Stimulated activated effector memory CD8-positive, alpha-beta T cell treated with anti-CD3 and anti-CD28 coated beads, Interleukin-12 subunit alpha, Interleukin-12 subunit beta, amount 100 ng/mL, for 72 hours (primary cell): ENCODE measurements around the gene ADAMTS14.
"Not testable (repeated sequence)": the region's sequence is repeated elsewhere in the genome, so short reads cannot be mapped to it uniquely, and the experiment has no call there.

ENCODE experiments used
- ATAC-seq: fragments of 150-1000 bp; cut with Tn5 transposase; 2 replicates; pipeline ENCODE4 v1.10.0; 2021
- DNase-seq, 2 donors: peaks; one replicate each; pipeline ENCODE4 v3.0.0; 2021 to 2022; ENCODE audit warnings: low spot score in 2 of 2
- H3K27ac Mint-ChIP-seq: one replicate; pipeline ENCODE4 v1.8.0; 2022; ENCODE audit warnings: mild to moderate bottlenecking, mixed read lengths
- H3K36me3 Mint-ChIP-seq: one replicate; pipeline ENCODE4 v1.8.0; 2022; ENCODE audit warnings: mild to moderate bottlenecking, mixed read lengths
- H3K4me1 Mint-ChIP-seq: one replicate; pipeline ENCODE4 v1.8.0; 2022; ENCODE audit warnings: mixed read lengths
- H3K4me3 Mint-ChIP-seq: one replicate; pipeline ENCODE4 v1.8.0; 2022; ENCODE audit warnings: mild to moderate bottlenecking, mixed read lengths
- H3K9me3 Mint-ChIP-seq: one replicate; pipeline ENCODE4 v1.8.0; 2022; ENCODE audit warnings: mixed read lengths

ADAMTS14 gene

DNA sequence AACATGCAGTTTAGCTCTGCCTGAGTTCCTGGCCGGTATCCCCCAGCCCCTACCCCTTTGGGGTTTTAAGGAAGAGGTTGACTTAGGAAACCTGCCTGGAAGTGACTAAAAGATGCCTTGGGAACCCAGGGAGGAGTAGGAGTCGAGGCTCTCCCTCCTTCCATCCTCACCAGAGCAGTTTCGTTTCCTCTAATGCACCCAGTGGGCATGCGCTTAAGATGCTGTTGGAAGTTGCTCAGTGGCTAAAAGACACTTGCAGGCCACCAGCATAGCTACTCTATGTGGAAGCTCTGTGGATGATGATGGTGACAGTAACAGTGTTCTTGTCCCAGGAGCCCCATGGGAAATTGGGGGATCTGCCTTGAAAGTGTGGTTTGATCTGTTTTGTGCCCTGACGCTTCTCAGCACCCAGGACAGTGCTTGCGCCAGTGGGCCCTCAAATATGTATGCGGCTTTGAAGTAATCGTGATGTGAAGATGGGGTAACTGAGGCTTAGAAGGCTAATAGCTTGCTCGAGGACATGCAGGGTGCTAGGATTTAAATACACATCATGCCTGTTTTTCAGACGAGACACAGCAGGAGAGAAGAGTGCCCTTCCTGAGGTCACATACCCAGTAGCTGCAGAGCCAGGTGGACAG lies 80.8 kb downstream of the ADAMTS14 start:
- H3K4me3 Mint-ChIP-seq, result no peak overlapping the region
- no peak for DNase-seq
- H3K36me3 Mint-ChIP-seq, result no peaks in the 10 kb centered on the region
- H3K9me3 Mint-ChIP-seq, result no peaks in the 10 kb centered on the region
- no peak for ATAC-seq
- no peak overlapping the region for H3K27ac Mint-ChIP-seq
- H3K4me1 Mint-ChIP-seq, result no peaks in the 10 kb centered on the region

DNA sequence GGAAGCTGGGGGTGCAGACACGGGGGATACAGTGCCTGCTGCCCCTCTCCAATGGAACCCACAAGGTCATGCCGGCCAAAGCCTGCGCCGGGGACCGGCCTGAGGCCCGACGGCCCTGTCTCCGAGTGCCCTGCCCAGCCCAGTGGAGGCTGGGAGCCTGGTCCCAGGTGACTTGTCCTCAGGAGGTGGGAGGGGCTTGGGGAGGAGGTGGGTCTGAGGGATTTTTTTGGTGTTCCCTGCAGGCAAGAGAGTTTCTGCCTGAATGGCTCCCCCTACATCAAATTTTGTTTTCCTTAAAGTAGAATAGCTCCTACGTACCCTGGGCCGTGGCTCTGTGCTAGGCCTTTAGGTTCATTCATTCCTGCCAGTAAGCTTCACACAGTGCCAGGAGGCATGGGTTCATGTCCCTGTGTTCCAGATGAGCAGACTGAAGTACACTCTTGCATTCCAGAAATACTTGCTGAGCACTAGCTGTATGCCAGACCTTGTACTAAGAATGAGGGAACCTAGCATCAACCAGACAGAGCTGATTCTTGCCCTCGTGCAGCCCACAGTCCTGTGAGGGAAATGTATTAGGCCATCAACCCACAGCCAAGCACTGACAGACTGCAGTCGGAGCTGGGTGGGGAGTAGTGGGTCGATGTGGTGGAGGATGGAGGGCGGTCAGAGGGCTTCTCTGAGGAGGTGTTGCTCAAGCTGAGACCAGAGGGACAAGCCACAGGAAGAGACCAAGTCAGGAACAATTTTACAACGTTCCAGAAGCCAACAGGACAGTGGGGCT lies 81.7 kb downstream of the ADAMTS14 start:
- Mint-ChIP-seq H3K4me3 (no peak overlapping the region), H3K9me3 (no peaks in the 10 kb centered on the region), H3K36me3 (no peaks in the 10 kb centered on the region), H3K4me1 (peaks cover 6% of the 10 kb centered on the region), H3K27ac (peak overlapping the region; percentile 27)
- DNase-seq (no peak), ATAC-seq (no peak)

DNA sequence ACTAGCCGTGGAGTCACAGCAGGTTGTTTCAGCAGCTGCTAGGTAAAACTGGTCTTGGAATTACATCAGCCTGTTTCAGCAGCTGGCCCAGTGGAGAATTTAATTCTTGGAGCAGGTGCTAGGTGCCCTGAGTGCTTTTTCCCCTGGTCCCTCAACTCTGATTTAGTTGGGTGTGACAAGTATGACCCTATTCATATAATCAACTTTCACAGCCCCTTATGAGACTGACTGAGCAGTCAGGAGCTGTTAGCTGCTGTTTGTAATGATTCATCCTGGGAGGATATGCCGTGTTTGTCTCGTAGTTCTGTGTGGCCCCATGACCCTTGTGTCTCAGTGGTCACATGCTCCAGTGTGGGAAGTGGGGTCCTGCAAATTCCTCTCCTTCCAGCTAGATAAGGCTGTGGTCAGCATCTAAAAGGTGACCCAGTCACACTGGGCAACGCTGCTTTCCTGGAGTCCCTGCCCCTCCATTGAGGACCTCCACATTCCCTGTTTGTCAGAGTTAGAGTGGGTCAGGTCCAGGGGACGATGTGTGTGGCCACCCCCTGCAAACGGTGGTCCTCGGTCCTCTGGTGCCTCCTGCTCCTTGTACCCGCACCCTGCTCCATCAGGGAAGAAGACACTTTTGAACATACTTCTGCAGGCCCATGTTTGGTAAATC lies 84.5 kb downstream of the ADAMTS14 start:
- DNase-seq, result no peak
- peak overlapping the region; percentile 14 for H3K27ac Mint-ChIP-seq
- H3K9me3 Mint-ChIP-seq, result no peaks in the 10 kb centered on the region
- no peaks in the 10 kb centered on the region for H3K36me3 Mint-ChIP-seq
- peaks cover 10% of the 10 kb centered on the region for H3K4me1 Mint-ChIP-seq
- peak; percentile 62 for ATAC-seq
- no peak overlapping the region for H3K4me3 Mint-ChIP-seq

DNA sequence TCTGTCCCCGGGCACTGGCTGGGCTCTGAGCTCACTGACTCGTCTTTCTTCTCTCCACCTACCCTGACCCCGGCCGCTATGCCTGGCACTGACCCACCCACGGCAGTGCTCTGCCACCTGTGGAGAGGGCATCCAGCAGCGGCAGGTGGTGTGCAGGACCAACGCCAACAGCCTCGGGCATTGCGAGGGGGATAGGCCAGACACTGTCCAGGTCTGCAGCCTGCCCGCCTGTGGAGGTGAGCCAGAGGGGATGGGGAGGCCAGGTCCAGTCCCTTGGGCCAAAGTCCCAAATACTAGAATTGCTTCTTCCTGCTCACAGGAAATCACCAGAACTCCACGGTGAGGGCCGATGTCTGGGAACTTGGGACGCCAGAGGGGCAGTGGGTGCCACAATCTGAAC lies 85.5 kb downstream of the ADAMTS14 start:
- Mint-ChIP-seq H3K36me3 (no peaks in the 10 kb centered on the region), H3K27ac (no peak overlapping the region), H3K9me3 (no peaks in the 10 kb centered on the region), H3K4me3 (no peak overlapping the region), H3K4me1 (peaks cover 10% of the 10 kb centered on the region)
- ATAC-seq (no peak), DNase-seq (no peak)

DNA sequence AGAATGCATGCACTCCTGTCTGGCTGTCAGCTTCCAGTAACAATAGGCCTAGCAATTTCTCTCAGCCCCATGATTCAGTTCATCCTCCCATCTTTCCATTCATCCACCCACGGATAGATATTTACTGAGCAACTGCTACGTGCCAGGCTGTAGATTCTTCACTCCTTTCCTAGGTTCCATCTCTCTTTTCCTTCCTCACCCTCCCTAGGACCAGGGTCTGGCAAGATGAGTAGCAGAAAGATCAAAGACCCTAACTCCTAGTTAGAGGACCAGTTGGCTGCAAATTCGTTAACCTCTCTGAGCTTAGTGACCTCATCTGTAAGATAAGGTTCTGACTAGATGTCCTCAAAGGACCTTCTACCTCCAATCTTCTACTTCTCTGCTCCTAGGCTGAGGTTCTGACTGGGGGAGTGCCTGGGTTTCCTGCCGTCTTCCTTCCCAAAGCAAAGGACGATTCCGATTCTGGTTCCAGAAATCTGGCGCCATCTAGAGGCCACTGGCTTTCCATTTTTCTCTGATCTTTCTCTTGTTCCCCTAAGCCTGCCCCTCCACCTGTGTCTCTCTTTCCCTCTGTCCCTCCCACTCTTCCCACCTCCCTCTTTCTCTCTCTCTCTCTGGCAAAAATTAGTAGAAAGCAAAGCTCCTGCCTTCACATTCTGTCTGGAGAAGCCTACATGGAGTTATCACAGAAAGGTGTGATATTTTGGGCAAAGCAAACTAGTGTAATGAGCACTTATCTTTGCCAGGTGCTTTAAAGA lies 86.6 kb downstream of the ADAMTS14 start:
- Mint-ChIP-seq H3K27ac (peak overlapping the region; percentile 50), H3K36me3 (no peaks in the 10 kb centered on the region), H3K4me3 (no peak overlapping the region), H3K9me3 (no peaks in the 10 kb centered on the region), H3K4me1 (peaks cover 10% of the 10 kb centered on the region)
- ATAC-seq (peak; percentile 60), DNase-seq (peak; percentile 56 to 78)

DNA sequence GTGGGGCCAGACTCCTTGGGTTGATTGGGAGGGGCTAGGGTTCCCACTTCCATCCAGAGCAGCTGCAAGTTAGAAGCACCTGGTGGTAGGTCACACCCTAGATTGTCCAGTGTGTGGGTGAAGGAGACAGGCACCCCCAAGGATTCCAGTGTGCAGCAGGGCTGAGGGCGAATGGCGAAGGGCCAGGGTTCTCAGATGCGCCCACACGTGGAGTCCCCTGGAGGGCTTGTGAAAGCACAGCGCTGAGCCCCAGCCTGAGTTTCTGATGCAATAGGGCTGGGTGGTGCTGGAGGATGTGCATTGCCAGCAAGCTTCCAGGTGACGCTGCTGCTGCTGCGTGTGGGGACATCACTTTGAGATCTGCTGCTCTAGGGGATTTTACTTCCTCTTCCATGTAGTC lies 87.5 kb downstream of the ADAMTS14 start:
- H3K4me1 Mint-ChIP-seq, result peaks cover 10% of the 10 kb centered on the region
- DNase-seq (no peak), ATAC-seq (no peak)
- no peaks in the 10 kb centered on the region for H3K36me3 Mint-ChIP-seq
- no peaks in the 10 kb centered on the region for H3K9me3 Mint-ChIP-seq
- H3K4me3 Mint-ChIP-seq, result no peak overlapping the region
- H3K27ac Mint-ChIP-seq, result no peak overlapping the region

DNA sequence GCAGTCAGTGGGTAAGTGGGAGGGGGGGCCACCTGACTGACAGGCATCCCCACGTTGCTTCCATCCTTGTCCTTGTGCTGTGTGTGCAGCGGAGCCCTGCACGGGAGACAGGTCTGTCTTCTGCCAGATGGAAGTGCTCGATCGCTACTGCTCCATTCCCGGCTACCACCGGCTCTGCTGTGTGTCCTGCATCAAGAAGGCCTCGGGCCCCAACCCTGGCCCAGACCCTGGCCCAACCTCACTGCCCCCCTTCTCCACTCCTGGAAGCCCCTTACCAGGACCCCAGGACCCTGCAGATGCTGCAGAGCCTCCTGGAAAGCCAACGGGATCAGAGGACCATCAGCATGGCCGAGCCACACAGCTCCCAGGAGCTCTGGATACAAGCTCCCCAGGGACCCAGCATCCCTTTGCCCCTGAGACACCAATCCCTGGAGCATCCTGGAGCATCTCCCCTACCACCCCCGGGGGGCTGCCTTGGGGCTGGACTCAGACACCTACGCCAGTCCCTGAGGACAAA lies 88.0 kb downstream of the ADAMTS14 start:
- Mint-ChIP-seq H3K9me3 (no peaks in the 10 kb centered on the region), H3K27ac (peak overlapping the region; percentile 37), H3K36me3 (no peaks in the 10 kb centered on the region), H3K4me3 (no peak overlapping the region), H3K4me1 (peaks cover 10% of the 10 kb centered on the region)
- no peak for ATAC-seq
- DNase-seq, result no peak

DNA sequence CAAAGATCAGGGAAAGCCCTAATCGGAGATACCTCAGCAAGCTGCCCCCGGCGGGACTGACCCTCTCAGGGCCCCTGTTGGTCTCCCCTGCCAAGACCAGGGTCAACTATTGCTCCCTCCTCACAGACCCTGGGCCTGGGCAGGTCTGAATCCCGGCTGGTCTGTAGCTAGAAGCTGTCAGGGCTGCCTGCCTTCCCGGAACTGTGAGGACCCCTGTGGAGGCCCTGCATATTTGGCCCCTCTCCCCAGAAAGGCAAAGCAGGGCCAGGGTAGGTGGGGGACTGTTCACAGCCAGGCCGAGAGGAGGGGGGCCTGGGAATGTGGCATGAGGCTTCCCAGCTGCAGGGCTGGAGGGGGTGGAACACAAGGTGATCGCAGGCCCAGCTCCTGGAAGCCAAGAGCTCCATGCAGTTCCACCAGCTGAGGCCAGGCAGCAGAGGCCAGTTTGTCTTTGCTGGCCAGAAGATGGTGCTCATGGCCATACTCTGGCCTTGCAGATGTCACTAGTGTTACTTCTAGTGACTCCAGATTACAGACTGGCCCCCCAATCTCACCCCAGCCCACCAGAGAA lies 88.8 kb downstream of the ADAMTS14 start:
- H3K4me1 Mint-ChIP-seq, result peaks cover 10% of the 10 kb centered on the region
- no peaks in the 10 kb centered on the region for H3K9me3 Mint-ChIP-seq
- no peaks in the 10 kb centered on the region for H3K36me3 Mint-ChIP-seq
- ATAC-seq, result no peak
- DNase-seq, result no peak
- H3K4me3 Mint-ChIP-seq, result no peak overlapping the region
- peak overlapping the region; percentile 37 for H3K27ac Mint-ChIP-seq

DNA sequence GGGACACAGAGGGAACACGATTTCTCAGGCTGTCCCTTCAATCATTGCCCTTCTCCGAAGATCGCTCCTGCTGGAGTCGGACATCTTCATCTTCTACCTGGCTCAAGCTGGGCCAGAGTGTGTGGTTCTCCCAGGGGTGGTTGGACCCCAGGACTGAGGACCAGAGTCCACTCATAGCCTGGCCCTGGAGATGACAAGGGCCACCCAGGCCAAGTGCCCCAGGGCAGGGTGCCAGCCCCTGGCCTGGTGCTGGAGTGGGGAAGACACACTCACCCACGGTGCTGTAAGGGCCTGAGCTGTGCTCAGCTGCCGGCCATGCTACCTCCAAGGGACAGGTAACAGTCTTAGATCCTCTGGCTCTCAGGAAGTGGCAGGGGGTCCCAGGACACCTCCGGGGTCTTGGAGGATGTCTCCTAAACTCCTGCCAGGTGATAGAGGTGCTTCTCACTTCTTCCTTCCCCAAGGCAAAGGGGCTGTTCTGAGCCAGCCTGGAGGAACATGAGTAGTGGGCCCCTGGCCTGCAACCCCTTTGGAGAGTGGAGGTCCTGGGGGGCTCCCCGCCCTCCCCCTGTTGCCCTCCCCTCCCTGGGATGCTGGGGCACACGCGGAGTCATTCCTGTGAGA lies 89.5 kb downstream of the ADAMTS14 start:
- H3K4me3 Mint-ChIP-seq, result no peak overlapping the region
- H3K27ac Mint-ChIP-seq, result peak overlapping the region; percentile 37
- H3K36me3 Mint-ChIP-seq, result no peaks in the 10 kb centered on the region
- DNase-seq, result no peak
- H3K9me3 Mint-ChIP-seq, result no peaks in the 10 kb centered on the region
- H3K4me1 Mint-ChIP-seq, result peaks cover 10% of the 10 kb centered on the region
- ATAC-seq, result no peak

DNA sequence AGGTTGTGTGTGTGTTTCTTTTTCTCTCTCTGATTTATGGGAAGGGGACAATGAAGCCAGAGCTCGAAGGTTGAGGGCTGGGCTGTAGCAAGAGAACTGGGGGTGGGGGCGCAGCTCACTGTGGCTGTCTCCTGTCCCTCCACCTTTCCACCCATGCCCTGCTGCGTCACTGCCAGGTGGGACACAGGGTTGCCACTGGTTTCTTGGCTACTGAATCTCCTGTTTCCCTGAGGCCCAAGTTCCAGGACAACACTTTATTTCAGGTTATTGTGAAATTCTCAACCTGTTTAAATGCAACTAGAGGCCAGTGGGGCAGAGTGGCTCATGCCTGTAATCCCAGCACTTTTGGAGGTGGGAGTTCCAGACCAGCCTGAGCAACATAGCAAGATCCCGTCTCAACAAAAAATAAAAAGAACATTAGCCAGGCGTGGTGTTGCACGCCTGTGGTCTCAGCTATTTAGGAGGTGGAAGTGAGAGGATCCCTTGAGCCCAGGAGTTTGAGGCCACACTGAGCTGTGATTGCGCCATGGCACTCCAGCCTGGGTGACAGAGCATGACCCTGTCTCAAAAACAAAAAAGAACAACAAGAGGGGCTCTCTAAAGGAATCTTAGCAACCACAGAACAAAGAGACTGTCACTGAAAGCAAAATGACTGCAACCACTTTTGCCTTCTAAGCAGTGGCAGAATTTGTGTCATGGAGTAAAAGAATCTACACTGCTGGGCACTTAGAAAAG lies 90.3 kb downstream of the ADAMTS14 start:
- no peak for DNase-seq
- peaks cover 10% of the 10 kb centered on the region for H3K4me1 Mint-ChIP-seq

DNA sequence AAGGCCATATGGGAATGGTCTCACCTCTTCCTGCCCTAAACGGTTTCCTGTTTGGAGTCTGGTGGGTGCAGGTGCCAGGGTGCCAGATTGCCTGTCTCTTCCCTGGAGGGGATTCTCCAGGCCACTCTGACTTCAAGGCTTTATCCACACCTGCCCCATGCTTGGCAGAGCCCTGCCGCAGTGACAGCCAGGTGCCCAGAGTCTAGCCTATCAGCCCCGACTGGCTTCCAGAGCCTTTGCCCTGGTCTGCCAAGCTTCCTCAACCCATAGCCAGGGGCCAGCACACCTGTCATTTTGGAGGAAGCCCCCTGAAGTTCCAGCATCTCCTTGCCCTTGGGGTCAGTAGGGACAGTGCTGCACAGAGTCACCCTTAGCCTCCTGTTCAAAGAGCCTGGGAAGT lies 91.3 kb downstream of the ADAMTS14 start:
- no peak for ATAC-seq
- DNase-seq, result no peak
- Mint-ChIP-seq H3K9me3 (no peaks in the 10 kb centered on the region), H3K27ac (no peak overlapping the region), H3K4me1 (peaks cover 9% of the 10 kb centered on the region), H3K36me3 (no peaks in the 10 kb centered on the region), H3K4me3 (no peak overlapping the region)

More for the DNA sequence above, 90.3 kb downstream of the ADAMTS14 start:
- Mint-ChIP-seq H3K27ac (peak overlapping the region; percentile 20), H3K36me3 (no peaks in the 10 kb centered on the region), H3K9me3 (no peaks in the 10 kb centered on the region), H3K4me3 (no peak overlapping the region)
- no peak for ATAC-seq

DNA sequence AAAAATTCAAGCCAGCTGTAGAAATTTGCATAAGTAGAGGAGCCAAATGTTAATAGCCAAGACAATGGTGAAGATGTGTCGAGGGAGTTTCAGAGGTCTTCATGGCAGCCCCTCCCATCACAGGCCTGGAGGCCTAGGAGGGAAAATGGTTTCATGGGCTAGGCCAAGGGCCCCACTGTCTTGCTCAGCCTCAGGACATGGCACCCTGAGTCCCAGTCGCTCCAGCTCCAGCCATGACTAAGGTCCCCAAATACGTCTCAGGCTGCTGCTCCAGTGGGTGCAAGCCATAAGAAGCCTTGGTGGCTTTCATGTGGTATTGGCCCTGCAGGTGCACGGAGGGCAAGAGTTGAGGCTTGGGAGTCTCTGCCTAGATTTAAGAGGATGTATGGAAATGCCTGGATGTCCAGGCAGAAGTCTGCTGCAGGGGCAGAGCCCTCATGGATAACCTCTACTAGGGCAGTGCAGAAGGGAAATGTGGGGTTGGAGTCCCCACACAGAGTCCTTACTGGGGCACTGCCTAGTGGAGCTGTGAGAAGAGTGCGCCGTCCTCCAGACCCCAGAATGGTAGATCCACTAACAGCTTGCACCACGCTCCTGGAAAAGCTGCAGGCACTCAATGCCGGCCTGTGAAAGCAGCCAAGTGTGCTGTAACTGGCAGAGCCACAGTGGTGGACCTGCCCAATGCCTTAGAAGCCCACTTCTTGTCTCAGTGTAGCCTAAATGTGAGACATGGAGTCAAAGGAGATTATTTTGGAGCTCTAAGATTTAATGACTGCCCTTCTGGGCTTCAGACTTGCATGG lies 93.7 kb downstream of the ADAMTS14 start:
- Mint-ChIP-seq H3K27ac (no peak overlapping the region), H3K36me3 (no peaks in the 10 kb centered on the region), H3K4me3 (no peak overlapping the region), H3K4me1 (no peaks in the 10 kb centered on the region), H3K9me3 (no peaks in the 10 kb centered on the region)
- no peak for DNase-seq
- ATAC-seq, result no peak

DNA sequence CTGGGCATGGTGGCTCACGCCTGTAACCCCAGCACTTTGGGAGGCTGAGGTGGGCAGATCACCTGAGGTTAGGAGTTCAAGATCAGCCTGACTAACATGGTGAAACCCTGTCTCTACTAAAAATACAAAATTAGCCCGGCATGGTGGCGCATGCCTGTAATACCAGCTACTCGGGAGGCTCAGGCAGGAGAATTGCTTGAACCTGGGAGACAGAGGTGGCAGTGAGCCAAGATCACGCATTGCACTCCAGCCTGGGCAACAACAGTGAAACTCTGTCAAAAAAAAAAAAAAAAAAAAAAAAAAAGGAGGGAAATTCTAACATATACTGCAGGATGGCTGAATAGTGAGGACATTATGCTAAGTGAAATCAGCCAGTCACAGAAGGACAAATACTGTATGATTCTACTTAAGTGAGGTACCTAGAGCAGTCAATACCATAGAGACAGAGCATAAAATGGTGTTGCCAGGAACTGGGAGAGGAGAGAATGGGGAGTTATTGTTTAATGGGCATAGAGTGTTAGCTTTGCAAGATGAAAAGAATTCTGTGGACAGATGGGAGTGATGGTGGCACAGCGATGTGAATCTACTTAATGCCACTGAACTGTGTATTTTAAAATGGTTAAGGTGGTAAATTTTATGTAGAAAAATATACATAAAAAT lies 95.8 kb downstream of the ADAMTS14 start:
- ATAC-seq, H3K4me1 Mint-ChIP-seq, H3K4me3 Mint-ChIP-seq, H3K9me3 Mint-ChIP-seq, DNase-seq, H3K36me3 Mint-ChIP-seq, H3K27ac Mint-ChIP-seq: not testable (repeated sequence)
